Ascending aorta (tissue), 2 donors: Measurements from ENCODE around the gene STRIT1. TPM values are rescaled to one million over a fixed set of nuclear protein-coding genes. Genes with fewer than 3 reads are reported as not detected.

Source experiments
- DNase-seq, 2 donors: peaks; one replicate each; pipeline ENCODE4 v3.0.0-alpha.2; 2019; ENCODE audit warnings: low spot score in 2 of 2
- H3K27ac ChIP-seq, 2 donors: fragments of 200-600 bp; sonication (generic); one replicate each; pipeline ENCODE4 v1.5.1; 2016 to 2017; ENCODE audit warnings: mild to moderate bottlenecking in 1 of 2
- H3K27me3 ChIP-seq: fragments of 200-600 bp; sonication (generic); one replicate; pipeline ENCODE4 v1.5.1; 2017
- H3K36me3 ChIP-seq, 2 donors: fragments of 200-600 bp; sonication (generic); one replicate each; pipeline ENCODE4 v1.5.1; 2016
- H3K4me1 ChIP-seq, 2 donors: fragments of 200-600 bp; sonication (generic); one replicate each; pipeline ENCODE4 v1.5.1; 2016 to 2017; ENCODE audit warnings: mild to moderate bottlenecking in 1 of 2
- H3K4me3 ChIP-seq, 2 donors: fragments of 200-600 bp; sonication (generic); one replicate each; pipeline ENCODE4 v1.5.1; 2016 to 2017; ENCODE audit warnings: mild to moderate bottlenecking in 1 of 2
- H3K9me3 ChIP-seq, 2 donors: fragments of 200-600 bp; sonication (generic); one replicate each; pipeline ENCODE4 v1.5.1; 2016
- intact Hi-C: fragments of 100-400 bp; cut with DNase I; formaldehyde crosslinking; loops from one replicate; pipeline ENCODE4 v1.15.1; 2023
- total RNA-seq: library from RNA; depleted of rRNA; stranded (reverse); fragments of >200 nt; gene quantifications from one replicate; pipeline ENCODE4 v1.1.0, GENCODE V29; 2016
- TF ChIP-seq, protein P1 (sequence below), 3 experiments: fragments of 200-600 bp in 2 of 3; fragments of 450-650 bp in 1 of 3; sonication (generic) in 2 of 3; IDR thresholded peaks; one replicate each; pipeline ENCODE4 v1.5.1; 2016 to 2019; ENCODE audit warnings: antibody characterized with exemption in 3 of 3, mild to moderate bottlenecking in 1 of 3, moderate library complexity in 1 of 3

Gene STRIT1
- total RNA-seq, 1 donor from 2014 or later = not detected

DNA sequence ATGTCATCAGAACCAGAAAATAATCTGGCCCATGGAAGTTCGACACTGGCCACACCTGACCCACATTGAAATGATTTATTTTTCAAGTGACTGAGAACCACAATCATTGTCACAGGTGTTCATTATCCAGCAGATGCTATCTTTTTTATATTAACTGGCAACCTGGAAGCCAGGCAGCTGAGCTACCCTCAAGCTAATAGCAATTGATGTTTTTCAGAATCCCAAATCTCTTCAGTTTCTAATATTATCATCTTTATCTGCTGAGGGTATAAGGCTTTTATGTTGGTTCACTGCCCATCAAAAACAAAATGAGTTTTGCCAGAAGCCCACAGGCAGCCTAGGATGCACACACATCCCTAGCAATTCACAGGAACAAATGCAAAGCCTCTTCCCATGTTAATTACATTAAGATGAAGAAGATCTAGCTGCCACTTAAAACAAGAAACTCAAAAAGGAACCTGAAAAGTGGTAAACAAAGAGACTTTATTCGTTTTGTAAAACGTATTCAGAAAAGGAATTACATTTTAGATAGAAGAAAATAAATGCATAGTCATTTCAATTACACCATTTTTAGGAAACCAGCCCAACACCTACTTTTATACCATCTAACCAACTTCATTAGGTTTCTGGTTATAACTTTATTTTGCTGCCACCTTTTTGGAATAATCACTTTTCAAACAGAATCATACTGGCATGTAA is 40.9 kb upstream of the STRIT1 start:
- Histone ChIP-seq H3K4me3 (no peak overlapping the region), H3K27ac (no peak overlapping the region), H3K4me1 (no peaks in the 10 kb centered on the region), H3K27me3 (no peaks in the 10 kb centered on the region), H3K9me3 (no peaks in the 10 kb centered on the region), H3K36me3 (no peaks in the 10 kb centered on the region)
- DNase-seq = no peak
- TF ChIP-seq, protein P1, sequence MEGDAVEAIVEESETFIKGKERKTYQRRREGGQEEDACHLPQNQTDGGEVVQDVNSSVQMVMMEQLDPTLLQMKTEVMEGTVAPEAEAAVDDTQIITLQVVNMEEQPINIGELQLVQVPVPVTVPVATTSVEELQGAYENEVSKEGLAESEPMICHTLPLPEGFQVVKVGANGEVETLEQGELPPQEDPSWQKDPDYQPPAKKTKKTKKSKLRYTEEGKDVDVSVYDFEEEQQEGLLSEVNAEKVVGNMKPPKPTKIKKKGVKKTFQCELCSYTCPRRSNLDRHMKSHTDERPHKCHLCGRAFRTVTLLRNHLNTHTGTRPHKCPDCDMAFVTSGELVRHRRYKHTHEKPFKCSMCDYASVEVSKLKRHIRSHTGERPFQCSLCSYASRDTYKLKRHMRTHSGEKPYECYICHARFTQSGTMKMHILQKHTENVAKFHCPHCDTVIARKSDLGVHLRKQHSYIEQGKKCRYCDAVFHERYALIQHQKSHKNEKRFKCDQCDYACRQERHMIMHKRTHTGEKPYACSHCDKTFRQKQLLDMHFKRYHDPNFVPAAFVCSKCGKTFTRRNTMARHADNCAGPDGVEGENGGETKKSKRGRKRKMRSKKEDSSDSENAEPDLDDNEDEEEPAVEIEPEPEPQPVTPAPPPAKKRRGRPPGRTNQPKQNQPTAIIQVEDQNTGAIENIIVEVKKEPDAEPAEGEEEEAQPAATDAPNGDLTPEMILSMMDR (IDR thresholded peaks at IDR 0.05) = no peak
- intact Hi-C loops = no loop called here

DNA sequence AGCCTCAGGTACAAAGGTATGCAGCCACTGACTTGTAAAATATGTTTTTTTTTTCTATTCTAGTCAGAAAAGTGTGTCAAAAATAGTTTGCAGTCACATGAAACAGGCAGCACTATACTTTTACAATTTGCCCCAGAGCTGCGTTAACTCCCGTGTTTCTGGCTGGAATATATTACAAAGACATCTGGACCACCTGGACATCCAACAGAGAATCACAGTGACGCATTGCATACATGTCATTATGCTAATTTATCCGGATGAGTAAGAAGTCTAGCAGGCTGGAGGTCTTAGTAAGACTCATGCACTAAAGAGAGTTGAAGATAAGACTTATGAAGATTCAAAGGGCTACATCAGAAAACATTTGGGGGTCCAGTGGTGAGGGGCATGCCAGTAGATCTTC is 39.2 kb upstream of the STRIT1 start:
- H3K9me3 ChIP-seq = no peaks in the 10 kb centered on the region
- DNase-seq = no peak
- H3K27me3 ChIP-seq = no peaks in the 10 kb centered on the region
- H3K36me3 ChIP-seq = no peaks in the 10 kb centered on the region
- no peak overlapping the region for H3K4me3 ChIP-seq
- intact Hi-C loops = no loop called here
- H3K27ac ChIP-seq = no peak overlapping the region
- TF ChIP-seq, protein P1 (IDR thresholded peaks at IDR 0.05) = no peak
- no peaks in the 10 kb centered on the region for H3K4me1 ChIP-seq

DNA sequence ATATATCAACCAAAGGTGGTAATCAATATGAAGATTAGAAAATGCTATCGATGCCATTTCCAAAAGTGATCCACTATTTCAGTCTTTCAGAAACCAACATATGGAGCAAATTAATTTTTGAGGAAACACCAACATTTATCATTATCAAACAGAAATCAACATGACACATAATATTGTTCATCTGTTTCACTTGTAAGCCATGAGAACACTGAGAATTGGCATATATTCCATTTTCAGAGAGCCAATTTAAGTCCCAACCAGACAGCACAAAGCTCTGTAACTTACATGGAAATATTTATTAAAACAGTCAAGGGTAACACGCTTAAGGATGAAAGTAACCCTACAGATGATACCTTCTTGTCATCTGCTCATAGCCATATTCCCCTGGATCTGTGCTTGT is 37.6 kb upstream of the STRIT1 start:
- H3K27me3 ChIP-seq = no peaks in the 10 kb centered on the region
- H3K36me3 ChIP-seq = no peaks in the 10 kb centered on the region
- H3K4me3 ChIP-seq = no peak overlapping the region
- TF ChIP-seq, protein P1 (IDR thresholded peaks at IDR 0.05) = no peak
- intact Hi-C loops = no loop called here
- no peaks in the 10 kb centered on the region for H3K9me3 ChIP-seq
- no peak for DNase-seq
- no peaks in the 10 kb centered on the region for H3K4me1 ChIP-seq
- no peak overlapping the region for H3K27ac ChIP-seq

DNA sequence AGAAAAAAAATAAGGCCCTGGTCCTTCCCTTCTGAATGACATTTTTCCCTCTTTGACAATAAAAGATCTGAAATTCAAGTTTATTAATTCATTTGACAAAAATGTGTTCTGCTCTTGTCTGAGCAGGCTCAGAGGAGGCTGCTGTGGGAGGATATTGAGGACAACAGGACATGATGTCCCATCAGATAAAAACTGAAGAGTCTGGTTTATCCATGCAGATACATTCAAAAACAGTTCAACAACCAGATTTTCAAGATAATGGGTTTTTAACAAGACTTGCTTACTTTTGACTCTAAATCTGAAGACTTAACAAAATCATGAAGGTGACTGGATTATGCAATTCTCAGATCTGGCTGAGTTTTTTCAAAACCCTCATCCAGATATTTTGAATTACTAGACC is 36.9 kb upstream of the STRIT1 start:
- TF ChIP-seq, protein P1 (IDR thresholded peaks at IDR 0.05) = no peak
- DNase-seq = no peak
- Histone ChIP-seq H3K27ac (no peak overlapping the region), H3K36me3 (no peaks in the 10 kb centered on the region), H3K9me3 (no peaks in the 10 kb centered on the region), H3K4me1 (no peaks in the 10 kb centered on the region), H3K4me3 (no peak overlapping the region), H3K27me3 (no peaks in the 10 kb centered on the region)
- intact Hi-C loops = no loop called here

DNA sequence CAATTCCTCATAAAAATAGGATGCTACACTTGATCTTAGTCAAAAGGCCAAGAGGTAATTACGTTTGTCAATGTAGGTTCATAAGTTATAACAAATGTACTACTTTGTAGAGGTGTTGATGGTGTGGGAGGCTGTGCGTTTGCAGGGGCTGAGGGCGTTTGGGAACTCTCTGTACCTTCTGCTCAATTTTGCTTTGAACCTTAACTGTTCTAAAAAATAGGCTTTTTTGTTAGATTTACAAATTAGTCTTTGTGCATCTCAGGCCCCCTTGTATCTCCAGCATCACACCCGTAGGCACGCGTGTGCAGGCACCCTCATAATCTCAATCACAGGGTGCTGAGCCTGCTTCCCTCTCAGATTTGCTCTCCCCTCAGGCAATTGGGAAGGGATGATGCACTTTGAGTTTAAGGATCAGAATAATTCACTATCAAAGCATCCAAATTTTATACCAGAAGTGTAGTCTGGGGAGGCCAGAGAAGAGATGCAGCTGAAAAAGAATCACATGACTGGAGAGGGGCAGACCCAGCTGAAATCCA is 36.1 kb upstream of the STRIT1 start:
- H3K27me3 ChIP-seq = no peaks in the 10 kb centered on the region
- H3K4me1 ChIP-seq = no peaks in the 10 kb centered on the region
- intact Hi-C loops = no loop called here
- H3K36me3 ChIP-seq = no peaks in the 10 kb centered on the region
- H3K4me3 ChIP-seq = no peak overlapping the region
- no peak for DNase-seq
- no peaks in the 10 kb centered on the region for H3K9me3 ChIP-seq
- H3K27ac ChIP-seq = no peak overlapping the region
- TF ChIP-seq, protein P1 (IDR thresholded peaks at IDR 0.05) = no peak
